HG03095 (cell line): Measurements from ENCODE around the gene PTCD2.

Experiments used
- ATAC-seq: cut with Tn5 transposase; IDR thresholded peaks from one replicate; pipeline ENCODE4 v1.9.1; 2021; ENCODE audit warnings: moderate library complexity; ENCODE audit not compliant: unreplicated experiment

PTCD2 gene

DNA sequence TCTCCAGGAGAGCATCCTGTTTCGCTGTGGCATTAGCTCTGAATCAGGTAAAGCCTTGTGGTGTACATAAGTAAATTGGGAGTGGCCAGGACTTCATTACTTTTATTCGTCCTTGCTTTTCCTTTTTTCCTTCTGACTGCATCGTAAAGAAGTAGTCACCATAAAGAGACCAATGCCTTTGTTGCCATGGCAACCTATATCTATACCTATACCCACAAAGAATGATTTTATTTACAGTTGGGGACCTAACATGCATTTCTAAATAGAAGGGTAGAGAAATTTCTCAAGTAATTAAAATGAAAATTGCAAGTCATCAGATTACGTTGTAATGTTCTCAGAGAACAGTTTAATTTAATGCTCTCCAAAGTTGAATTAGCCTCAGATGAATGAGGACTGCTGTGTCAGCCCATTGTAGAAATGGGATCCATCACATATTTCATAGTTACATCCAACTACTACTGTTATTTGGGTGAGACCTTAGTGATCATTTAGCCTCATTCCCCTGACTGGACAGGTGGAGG is 18.6 kb downstream of the PTCD2 start:
- ATAC-seq, result no peak

- no peak for ATAC-seq
Observed at GRCh38 chr5:72346398-72346797, 26.2 kb downstream of the PTCD2 start.

DNA sequence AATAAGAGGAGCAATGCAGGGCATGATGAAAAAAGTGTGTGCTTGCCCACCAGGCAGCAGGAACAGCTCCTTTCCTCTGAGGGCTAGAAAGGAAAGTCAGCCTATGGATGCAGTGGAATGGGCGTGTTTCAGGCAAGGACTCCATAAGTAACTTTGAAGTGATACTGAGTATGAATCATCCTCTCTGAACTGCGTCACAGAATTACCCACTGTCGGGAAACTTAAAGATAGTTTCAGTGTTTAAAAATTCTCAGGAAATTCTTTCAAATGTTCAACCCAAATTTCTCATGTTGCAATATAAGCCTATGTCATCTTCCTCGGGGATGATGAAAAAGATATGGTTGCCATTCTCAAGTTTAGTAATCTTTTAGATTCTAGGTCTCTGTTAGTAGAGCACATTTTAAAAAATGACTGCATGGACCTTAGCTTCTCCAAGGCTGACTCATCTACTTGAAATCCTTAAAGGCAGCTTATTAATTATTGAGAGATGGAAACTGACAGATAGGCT is 27.7 kb downstream of the PTCD2 start:
- ATAC-seq, result no peak

DNA sequence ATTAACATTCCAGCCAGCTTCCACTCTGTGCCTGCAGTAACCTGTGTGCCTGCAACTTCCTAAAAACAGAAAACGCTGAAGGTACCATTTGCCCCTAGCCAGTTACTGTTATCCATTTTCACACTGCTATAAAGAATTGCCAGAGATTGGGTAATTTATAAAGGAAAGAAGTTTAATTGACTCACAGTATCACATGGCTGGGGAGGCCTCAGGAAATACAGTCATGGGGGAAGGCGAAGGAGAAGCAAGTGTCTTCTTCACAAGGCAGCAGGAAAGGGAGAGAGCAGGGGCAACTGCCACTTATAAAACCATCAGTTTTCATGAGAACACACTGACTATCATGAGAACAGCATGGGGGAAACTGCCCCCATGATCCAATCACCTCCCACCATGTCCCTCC is 31.2 kb downstream of the PTCD2 start:
- no peak for ATAC-seq

DNA sequence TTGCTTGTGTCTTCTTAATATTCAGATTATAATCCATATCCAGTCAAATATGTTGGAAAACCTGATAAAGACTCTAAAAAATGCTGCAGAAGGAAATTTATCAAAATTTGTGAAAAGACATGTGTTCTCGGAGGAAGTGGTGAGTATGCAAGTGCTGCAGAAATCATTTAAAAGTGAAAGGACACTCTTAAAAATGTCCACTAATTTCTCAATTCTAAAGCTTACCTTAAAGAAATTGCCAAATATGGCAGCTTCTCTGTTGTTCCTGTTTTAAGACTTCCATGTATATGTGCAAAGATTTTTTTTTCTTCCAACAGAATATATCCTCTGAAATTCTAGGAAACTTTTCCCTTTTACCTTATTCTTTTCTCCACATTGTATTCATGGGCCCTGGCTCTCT is 32.4 kb downstream of the PTCD2 start:
- ATAC-seq, result no peak

GRCh38 chr5:72353046-72353445 is 32.9 kb downstream of the PTCD2 start:
- no peak for ATAC-seq

DNA sequence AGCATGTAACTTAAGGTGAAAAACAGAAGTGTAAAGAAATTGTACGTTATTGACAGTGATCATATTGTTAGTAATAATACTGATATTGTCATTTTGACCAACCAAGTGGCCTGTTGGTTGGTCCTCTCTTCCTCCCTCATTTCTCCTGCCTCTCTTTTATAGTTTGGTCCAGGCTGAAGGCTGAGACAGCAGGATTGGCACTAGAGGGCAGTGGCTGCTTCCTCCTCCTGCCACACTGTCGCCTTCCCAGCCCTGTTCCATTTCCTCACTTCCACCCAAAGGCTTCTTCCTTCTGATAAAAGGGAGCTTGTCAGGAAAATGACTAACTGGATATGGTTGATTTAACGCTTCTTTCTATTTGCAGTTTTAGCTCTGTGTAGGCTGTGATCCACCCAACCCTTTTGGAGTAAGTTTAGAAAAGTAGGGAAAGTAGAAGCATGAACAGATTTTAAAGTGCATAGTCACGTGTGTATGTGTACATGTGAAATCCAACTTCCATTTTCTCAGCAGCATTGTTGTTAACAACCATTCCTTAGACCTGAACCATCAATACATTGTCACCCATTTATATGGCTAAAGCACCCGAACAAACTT is 35.6 kb downstream of the PTCD2 start:
- ATAC-seq, result no peak

DNA sequence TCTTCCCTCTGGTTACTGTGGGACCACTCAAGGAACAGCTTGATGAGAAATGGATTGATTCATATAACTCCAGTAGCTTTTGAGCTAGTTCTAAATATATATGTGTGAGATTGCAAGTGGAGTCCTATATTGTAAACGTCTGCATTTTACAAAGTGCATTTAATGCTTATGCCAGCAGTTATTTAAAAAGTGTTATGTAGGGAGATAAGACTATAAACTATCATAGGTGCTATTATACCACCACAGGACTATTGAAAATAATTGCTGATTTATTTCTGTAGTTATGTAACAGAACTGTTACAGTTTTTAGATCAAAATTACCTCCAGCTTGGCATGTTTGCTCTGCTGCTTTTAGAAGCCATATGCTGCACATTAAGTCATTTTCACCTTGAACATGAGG is 36.2 kb downstream of the PTCD2 start:
- ATAC-seq, result no peak

GRCh38 chr5:72358925-72359324 is 38.8 kb downstream of the PTCD2 start:
- ATAC-seq, result no peak

DNA sequence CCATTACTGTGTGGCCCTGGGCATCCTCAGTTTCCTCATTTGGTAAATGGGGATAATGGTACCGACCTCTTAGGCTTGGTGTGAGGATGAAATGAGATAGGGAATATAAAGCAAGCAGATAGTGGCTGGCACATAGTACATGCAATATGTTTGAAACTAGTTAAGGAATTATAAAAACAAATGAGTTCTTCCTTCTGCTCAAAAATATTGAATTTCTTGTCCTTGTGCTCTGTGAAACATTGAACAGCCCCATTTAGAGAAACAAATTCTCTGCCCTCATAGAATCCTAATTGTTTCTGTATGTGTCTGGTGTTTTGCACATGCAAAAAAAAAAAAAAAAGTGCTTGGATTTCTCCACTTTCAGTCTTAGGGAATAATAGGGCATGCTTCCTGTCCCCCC is 39.7 kb downstream of the PTCD2 start:
- ATAC-seq, result no peak

- no peak for ATAC-seq
Observed at GRCh38 chr5:72363166-72363802, 43.1 kb downstream of the PTCD2 start.

DNA sequence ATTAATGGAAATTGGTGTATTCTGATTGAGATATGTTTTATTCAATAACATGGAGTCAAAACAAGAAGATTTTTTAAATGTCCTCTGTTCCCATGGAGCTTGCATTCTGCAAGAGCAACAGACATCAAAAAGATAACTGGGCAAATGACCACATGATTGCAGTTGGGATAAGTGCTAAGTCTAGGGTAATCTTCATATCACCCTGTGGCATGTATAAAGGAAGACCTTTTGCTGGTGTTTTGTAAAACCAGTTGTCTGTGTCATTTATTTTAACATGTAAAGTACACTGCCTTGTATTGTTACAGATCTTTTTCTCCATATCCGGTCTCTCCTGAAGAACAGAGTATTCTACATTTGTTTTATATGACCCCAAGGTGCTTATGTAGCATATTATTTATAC is 44.0 kb downstream of the PTCD2 start:
- ATAC-seq, result no peak

DNA sequence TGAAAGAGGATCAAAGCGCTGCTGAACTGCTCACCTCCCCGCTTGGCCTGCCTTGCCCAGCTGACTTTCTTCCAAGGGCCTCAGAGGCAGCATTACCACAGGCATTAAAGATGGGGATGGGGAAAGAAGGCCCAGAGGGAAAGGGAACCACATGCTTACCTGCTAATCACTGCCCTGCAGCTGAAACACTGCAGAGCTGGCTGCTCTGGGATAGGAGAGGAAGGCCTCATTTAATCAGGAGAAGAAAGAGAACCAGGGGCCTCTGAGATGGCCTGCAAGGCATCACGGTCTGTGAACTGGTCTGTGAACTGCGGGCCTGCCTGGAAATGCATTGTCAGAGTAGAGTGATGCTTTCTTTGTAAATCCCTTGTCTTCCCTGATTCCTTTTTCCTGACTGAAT is 44.8 kb downstream of the PTCD2 start:
- no peak for ATAC-seq

DNA sequence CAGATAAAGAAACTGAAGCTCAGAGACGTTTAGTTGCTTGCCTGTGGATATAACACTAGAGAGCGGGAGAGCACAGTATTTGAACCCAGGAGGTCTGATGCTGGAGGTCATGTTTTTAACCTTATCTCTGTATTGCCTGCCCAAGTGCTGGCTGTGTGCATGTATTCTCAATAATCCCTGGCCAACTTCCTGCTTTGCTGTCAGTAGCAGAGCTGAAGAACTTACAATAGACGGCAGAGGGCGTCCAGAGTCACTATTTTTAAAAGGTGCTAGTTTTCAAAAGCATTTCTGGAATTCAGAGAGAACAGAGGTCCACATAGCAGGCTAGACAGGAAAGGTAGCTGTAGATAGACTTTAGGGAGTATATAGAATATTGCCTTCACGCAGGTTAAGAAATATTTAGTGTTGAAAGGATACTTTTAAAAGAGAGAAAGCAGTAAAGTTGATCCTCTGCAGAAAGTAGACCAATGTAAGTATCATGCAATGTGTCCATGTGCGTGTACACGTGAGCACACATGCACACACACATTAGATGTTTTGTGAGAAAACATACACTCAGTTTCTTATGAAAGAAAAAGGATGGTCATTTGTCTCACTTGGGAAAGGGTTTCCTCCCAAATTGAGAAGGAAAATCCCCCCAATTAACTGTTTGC is 46.3 kb downstream of the PTCD2 start:
- ATAC-seq, result peak; percentile 64

GRCh38 chr5:72368271-72368670 is 48.1 kb downstream of the PTCD2 start:
- no peak for ATAC-seq

DNA sequence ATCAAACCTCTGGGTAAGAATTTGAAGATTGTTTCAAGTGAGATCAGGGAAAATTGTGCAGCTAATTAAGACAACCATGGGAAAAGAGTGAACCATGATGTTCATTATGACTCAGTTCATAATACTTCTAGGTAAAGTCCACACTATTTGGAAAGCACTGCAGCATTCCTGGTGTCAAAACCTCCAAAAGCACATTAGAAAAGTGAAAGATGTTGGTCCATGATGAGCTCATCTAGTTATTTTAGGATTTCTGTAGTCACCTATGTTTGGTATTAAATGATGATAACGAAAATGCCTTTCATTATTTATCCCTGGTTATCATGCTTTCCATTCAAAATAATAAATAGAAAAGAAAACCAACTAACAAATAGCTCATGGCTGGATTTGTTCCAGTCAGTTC is 49.1 kb downstream of the PTCD2 start:
- no peak for ATAC-seq

DNA sequence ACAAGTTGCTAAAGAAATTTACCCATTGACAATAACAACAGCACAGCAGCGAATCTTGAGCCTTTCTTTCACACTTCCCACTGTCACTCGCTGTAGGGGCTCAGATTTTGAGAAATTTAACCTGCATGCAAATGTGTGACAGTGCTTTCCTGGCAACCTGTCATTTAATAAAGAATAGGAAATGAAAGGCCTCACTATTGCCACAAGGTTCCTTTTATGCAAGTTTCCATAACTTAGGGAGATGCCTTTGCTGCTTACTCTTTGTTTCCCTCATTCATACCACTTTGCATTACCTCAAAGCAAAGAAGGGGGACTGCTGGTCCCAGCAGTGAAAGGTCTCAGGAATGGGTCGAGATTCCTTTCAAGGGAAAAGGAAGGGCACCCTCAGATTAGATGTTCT is 49.5 kb downstream of the PTCD2 start:
- no peak for ATAC-seq

GRCh38 chr5:72372331-72372730 is 52.2 kb downstream of the PTCD2 start:
- no peak for ATAC-seq

GRCh38 chr5:72372923-72373322 is 52.8 kb downstream of the PTCD2 start:
- no peak for ATAC-seq

GRCh38 chr5:72374844-72375243 is 54.7 kb downstream of the PTCD2 start:
- no peak for ATAC-seq

DNA sequence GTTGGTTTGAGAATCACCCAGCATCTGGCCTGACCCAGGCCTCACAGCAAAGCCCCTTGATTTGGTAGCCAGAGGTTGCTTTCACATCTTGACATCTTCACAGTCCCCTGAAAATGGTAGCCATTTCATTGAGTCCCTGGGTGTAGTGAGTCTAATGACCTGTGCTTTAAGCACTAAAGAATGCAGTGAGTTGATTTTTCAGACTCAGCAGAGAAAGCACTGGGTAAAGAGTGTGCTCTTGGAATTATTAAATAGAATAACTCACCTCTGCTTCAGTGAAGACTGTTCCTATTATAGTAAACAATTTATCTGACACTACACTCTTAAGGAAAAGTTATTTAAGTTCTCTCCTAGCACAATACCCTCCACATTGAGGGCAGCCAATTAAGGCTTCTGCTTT is 56.2 kb downstream of the PTCD2 start:
- no peak for ATAC-seq
